ENCODE results near the gene HECW1.

HECW1 gene

DNA sequence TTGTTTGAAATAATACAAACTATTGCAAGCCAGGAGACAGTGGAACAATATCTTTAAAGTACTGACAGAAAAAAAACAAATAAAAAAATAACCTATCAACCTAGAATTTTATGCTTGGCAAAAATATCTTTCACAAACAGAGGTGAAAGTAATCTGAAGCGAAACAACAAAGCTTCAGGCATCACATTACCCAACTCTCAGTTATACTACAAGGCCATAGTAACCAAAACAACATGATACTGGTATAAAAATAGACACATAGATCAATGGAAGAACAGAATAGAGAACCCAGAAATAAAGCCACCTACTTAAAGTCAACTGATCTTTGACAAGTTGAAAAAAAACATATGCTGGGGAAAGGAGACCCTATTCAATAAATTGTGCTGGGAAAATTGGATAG, 26.5 kb upstream of the HECW1 start:
- Histone ChIP-seq H3K36me3 (ENCODE audit: insufficient read depth, low read length) (no peaks in the 10 kb centered on the region), H3K9me3 (replicated peaks; ENCODE audit: low read length) (no peaks in the 10 kb centered on the region), H3K4me1 (ENCODE audit: control insufficient read depth, insufficient read depth, low read length) (no peaks in the 10 kb centered on the region), H3K9ac (ENCODE audit: low read depth, low read length) (no peak overlapping the region), H3K4me2 (ENCODE audit: low read length) (no peak overlapping the region), H3K4me3 (ENCODE audit: low read length) (no peak overlapping the region), H3K27me3 (ENCODE audit: control insufficient read depth, insufficient read depth, low read length) (peaks cover 28% of the 10 kb centered on the region)

DNA sequence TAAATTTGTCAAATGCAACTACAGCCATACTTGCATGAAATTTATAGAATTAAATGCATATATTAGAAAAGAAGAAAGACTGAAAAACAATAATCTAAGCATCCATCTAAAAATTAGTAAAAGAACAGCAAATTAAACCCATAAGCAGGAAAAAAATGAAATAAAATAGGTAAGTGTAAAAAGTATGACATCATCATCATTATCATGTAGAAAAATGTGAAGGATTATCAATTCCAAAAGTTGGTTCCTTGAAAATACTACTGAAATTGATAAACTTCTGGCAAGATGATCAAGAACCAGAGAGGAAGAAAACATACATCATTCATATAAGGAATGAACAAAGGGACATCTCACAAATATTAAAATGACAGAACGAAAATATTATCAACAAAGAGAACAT, 19.6 kb upstream of the HECW1 start:
- H3K36me3 ChIP-seq (ENCODE audit: insufficient read depth, low read length) = no peaks in the 10 kb centered on the region
- peaks cover 33% of the 10 kb centered on the region for H3K27me3 ChIP-seq (ENCODE audit: control insufficient read depth, insufficient read depth, low read length)
- no peak overlapping the region for H3K9ac ChIP-seq (ENCODE audit: low read depth, low read length)
- no peaks in the 10 kb centered on the region for H3K9me3 ChIP-seq (replicated peaks; ENCODE audit: low read length)
- H3K4me2 ChIP-seq (ENCODE audit: low read length) = no peak overlapping the region
- no peaks in the 10 kb centered on the region for H3K4me1 ChIP-seq (ENCODE audit: control insufficient read depth, insufficient read depth, low read length)
- H3K4me3 ChIP-seq (ENCODE audit: low read length) = no peak overlapping the region

DNA sequence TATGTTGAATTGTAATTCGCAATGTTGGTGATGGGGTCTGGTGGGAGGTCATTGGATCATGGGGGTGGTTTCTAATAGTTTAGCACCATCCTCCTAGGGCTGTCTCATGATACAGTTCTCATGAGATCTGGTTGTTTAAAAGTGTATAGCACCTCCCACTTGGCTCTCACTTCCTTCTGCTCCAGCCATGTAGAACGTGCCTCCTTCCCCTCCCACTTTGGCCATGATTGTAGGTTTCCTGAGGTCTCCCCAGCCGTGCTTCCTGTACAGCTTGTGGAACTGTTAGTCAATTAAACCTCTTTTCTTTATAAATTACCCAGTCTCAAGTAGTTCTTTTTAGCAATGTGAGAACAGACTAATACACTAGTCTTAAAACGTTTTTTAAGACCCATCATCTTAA, 15.6 kb upstream of the HECW1 start:
- H3K9ac ChIP-seq (ENCODE audit: low read depth, low read length) = no peak overlapping the region
- H3K9me3 ChIP-seq (replicated peaks; ENCODE audit: low read length) = no peaks in the 10 kb centered on the region
- no peaks in the 10 kb centered on the region for H3K36me3 ChIP-seq (ENCODE audit: insufficient read depth, low read length)
- H3K4me1 ChIP-seq (ENCODE audit: control insufficient read depth, insufficient read depth, low read length) = no peaks in the 10 kb centered on the region
- no peak overlapping the region for H3K4me2 ChIP-seq (ENCODE audit: low read length)
- no peak overlapping the region for H3K4me3 ChIP-seq (ENCODE audit: low read length)
- peaks cover 27% of the 10 kb centered on the region for H3K27me3 ChIP-seq (ENCODE audit: control insufficient read depth, insufficient read depth, low read length)

DNA sequence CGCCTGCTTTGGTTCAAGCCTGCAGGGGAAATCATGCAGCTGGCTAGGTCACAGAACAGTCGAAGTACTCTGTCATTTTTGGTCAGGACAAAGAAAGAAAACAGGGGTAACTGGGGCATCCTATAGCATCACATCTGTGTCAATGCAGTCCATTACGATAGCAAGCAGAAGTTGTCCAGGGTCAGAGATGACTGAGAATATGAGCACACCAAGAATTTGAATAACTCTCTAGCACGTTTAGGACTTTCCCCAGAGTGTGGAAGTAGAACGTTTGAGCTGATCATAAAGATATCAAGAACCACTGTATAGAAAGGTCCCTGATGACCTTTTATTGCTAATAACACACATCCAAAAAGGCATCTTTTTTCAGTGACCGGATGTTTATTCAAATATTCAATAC, 12.7 kb upstream of the HECW1 start:
- peaks cover 27% of the 10 kb centered on the region for H3K27me3 ChIP-seq (ENCODE audit: control insufficient read depth, insufficient read depth, low read length)
- H3K9ac ChIP-seq (ENCODE audit: low read depth, low read length) = no peak overlapping the region
- H3K4me3 ChIP-seq (ENCODE audit: low read length) = no peak overlapping the region
- no peaks in the 10 kb centered on the region for H3K4me1 ChIP-seq (ENCODE audit: control insufficient read depth, insufficient read depth, low read length)
- H3K4me2 ChIP-seq (ENCODE audit: low read length) = no peak overlapping the region
- H3K36me3 ChIP-seq (ENCODE audit: insufficient read depth, low read length) = no peaks in the 10 kb centered on the region
- H3K9me3 ChIP-seq (replicated peaks; ENCODE audit: low read length) = no peaks in the 10 kb centered on the region

DNA sequence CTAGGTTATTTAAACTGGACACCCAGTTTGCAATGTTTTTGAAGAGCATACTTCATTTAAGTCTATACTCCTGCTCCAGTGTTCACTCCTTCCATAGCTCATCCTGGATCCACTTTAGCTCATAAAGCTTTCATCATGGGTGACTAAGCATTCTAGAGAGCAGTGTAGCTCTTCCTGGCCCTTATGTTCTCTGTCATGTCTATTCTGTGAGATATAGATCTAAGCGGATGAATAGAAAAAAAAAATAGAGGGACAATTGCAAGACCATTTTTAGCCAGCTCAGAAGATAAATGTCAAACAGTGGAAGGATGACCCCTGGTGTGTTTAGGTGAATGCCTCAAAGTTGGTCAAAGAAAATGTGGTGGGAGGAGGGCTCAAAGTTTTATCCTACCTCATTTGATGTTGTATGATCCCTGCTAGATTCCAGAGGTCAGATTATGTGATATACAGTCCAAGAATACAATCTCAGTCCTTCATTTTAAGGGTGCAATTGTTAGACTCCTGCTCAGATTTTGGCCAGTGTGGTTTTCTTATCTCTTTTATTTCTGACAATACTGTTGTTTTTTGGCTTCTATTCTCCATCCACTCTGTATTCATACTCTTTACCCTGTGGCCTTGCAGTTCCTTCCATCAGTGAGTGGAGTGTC, 7.5 kb upstream of the HECW1 start:
- Histone ChIP-seq H3K9ac (ENCODE audit: low read depth, low read length) (no peak overlapping the region), H3K4me1 (ENCODE audit: control insufficient read depth, insufficient read depth, low read length) (no peaks in the 10 kb centered on the region), H3K4me3 (ENCODE audit: low read length) (no peak overlapping the region), H3K27me3 (ENCODE audit: control insufficient read depth, insufficient read depth, low read length) (peaks cover 15% of the 10 kb centered on the region), H3K9me3 (replicated peaks; ENCODE audit: low read length) (no peaks in the 10 kb centered on the region), H3K36me3 (ENCODE audit: insufficient read depth, low read length) (no peaks in the 10 kb centered on the region), H3K4me2 (ENCODE audit: low read length) (no peak overlapping the region)

DNA sequence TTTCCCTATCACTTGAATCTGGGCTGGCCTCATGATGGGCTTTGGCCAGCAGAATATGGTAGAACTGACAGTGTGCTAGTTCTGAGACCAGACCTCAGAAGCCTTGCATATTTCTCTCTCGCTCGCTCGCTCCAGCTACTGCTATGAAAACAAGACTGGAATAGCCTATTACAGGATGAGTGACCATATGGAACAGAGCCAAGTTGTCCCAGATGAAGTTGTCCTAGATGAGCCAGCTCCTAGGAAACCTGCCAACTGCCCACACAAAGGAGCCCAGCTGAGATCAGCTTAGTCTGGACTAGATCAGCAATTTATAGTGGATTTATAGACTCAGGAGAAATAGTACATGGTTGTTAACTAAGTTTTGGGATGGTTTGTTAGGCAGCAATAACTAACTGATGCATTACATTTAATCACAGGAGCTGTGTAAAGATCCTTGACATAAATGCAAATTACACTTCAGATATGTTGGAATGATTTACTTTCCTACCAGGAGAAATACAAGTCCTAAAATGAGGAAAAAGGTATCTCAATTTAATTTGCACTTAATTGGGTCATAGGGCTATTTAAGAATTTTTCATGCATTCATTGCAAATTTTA, 6.8 kb upstream of the HECW1 start:
- no peaks in the 10 kb centered on the region for H3K9me3 ChIP-seq (replicated peaks; ENCODE audit: low read length)
- H3K4me2 ChIP-seq (ENCODE audit: low read length) = no peak overlapping the region
- H3K4me3 ChIP-seq (ENCODE audit: low read length) = no peak overlapping the region
- H3K36me3 ChIP-seq (ENCODE audit: insufficient read depth, low read length) = no peaks in the 10 kb centered on the region
- H3K4me1 ChIP-seq (ENCODE audit: control insufficient read depth, insufficient read depth, low read length) = no peaks in the 10 kb centered on the region
- peaks cover 16% of the 10 kb centered on the region for H3K27me3 ChIP-seq (ENCODE audit: control insufficient read depth, insufficient read depth, low read length)
- H3K9ac ChIP-seq (ENCODE audit: low read depth, low read length) = no peak overlapping the region

DNA sequence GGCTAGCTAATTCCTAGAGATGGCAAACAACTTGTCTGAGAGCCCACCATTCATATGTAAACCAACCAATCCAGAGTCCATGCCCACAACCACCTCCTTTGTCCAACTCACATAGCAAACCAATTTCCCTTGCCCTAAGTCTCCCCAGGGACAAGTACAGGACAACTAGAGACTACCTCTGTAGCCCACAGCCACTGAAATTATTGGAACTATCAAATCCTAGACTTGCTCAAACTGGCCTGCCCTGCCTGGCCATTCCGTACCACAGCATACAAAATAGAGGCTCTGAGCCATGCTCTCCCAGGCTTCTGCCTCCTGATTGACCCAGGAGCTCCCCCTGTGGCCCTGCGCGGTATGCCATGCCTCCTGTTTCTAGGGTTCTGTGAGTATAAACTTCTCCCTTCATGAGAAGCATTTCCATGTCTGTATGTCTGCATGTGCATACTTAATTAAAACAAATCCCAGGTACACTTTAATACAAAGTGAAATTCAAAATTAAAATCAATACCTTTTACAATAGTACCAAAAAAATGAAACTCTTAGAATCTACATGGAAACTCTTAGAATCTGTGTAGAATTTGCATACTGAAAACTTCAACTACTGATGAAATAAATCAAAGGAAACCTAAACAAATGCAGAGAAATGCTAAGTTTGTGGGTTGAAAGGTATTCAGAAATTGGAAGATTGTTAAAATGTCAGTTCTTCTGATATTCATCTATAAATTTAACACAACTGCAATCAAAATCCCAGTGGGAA, 4.0 kb upstream of the HECW1 start:
- H3K4me2 ChIP-seq (ENCODE audit: low read length) = no peak overlapping the region
- H3K36me3 ChIP-seq (ENCODE audit: insufficient read depth, low read length) = no peaks in the 10 kb centered on the region
- no peak overlapping the region for H3K9ac ChIP-seq (ENCODE audit: low read depth, low read length)
- H3K4me3 ChIP-seq (ENCODE audit: low read length) = no peak overlapping the region
- no peaks in the 10 kb centered on the region for H3K9me3 ChIP-seq (replicated peaks; ENCODE audit: low read length)
- peaks cover 42% of the 10 kb centered on the region for H3K27me3 ChIP-seq (ENCODE audit: control insufficient read depth, insufficient read depth, low read length)
- H3K4me1 ChIP-seq (ENCODE audit: control insufficient read depth, insufficient read depth, low read length) = peaks cover 2% of the 10 kb centered on the region

DNA sequence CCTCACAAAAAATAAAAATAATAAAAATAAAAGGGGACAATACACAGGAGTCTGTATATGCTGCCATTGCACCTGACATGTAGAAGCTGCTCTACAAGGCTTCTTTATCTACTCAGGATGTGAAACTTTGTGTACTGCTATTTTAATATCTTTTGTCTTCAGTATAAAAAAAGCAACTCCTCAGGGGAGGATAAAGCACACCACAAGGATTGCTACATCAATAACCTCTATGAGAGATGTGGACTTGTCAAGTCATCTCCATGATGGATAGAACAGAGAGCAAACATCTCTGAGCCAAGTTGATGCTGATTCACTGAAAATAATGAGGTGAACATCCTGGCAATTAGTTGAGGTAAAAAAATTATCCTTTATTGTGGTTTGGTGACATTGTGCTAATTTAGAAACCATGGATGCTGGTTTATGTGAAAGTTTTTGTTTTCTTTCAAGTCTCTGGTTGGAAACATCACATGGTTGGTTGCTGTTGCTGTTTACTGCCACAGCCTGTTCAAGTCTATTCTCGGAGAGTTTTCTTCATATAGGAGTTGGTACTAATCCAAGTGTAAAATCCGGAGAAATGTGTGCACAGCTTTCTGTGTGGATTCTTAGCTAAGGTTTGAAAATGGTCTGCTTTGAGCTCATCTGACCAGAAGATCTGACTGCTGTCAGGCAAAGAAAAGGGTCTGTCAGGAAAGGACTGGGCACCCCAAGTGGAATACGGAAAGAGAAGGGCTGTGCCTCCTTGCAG, 1.5 kb upstream of the HECW1 start:
- no peaks in the 10 kb centered on the region for H3K36me3 ChIP-seq (ENCODE audit: insufficient read depth, low read length)
- no peak overlapping the region for H3K4me2 ChIP-seq (ENCODE audit: low read length)
- peaks cover 67% of the 10 kb centered on the region for H3K27me3 ChIP-seq (ENCODE audit: control insufficient read depth, insufficient read depth, low read length)
- H3K9me3 ChIP-seq (replicated peaks; ENCODE audit: low read length) = no peaks in the 10 kb centered on the region
- peaks cover 6% of the 10 kb centered on the region for H3K4me1 ChIP-seq (ENCODE audit: control insufficient read depth, insufficient read depth, low read length)
- no peak overlapping the region for H3K9ac ChIP-seq (ENCODE audit: low read depth, low read length)
- H3K4me3 ChIP-seq (ENCODE audit: low read length) = no peak overlapping the region

DNA sequence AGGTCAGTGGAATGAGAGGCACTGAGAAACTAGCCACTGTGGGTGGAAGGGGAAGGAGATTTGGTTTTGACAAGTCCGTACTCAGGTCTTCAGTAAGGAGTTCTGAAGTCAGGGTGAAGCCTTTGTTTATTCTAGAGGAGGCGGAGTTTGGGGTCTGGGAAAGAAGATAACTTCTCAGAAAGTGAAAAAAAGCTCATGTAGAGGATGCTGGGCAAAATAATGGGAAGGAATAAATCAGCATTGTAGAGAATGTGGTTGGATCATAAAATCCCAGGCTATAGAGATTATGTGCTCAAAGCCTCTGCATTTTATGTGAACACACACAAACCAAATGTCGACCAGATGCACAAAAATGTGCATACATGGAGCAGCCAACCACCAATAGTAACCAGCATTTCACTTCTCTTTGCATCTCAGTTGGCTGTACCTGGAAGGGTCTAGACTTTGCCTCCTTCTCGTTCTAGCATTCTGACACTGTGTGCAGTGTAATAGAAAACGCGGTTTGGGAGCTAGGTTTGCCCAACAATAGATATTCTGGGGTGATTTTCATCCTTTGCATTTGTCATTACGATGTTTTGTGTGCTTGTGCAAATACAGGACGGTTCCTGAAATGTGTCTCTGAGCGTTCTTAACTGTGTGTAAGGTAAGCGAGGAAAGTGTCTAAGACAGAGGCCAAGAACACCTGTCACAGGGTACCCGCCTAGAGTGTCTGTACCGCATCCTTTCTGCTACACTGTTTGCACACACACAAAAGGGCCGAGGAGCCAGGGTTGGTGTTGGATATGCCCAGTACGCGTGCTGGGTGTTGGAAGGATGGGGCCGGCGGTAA, 603 bp upstream of the HECW1 start:
- Histone ChIP-seq H3K4me2 (ENCODE audit: low read length) (no peak overlapping the region), H3K4me3 (ENCODE audit: low read length) (no peak overlapping the region), H3K36me3 (ENCODE audit: insufficient read depth, low read length) (no peaks in the 10 kb centered on the region), H3K9me3 (replicated peaks; ENCODE audit: low read length) (no peaks in the 10 kb centered on the region), H3K4me1 (ENCODE audit: control insufficient read depth, insufficient read depth, low read length) (peaks cover 6% of the 10 kb centered on the region), H3K9ac (ENCODE audit: low read depth, low read length) (no peak overlapping the region), H3K27me3 (ENCODE audit: control insufficient read depth, insufficient read depth, low read length) (peaks cover 73% of the 10 kb centered on the region)

DNA sequence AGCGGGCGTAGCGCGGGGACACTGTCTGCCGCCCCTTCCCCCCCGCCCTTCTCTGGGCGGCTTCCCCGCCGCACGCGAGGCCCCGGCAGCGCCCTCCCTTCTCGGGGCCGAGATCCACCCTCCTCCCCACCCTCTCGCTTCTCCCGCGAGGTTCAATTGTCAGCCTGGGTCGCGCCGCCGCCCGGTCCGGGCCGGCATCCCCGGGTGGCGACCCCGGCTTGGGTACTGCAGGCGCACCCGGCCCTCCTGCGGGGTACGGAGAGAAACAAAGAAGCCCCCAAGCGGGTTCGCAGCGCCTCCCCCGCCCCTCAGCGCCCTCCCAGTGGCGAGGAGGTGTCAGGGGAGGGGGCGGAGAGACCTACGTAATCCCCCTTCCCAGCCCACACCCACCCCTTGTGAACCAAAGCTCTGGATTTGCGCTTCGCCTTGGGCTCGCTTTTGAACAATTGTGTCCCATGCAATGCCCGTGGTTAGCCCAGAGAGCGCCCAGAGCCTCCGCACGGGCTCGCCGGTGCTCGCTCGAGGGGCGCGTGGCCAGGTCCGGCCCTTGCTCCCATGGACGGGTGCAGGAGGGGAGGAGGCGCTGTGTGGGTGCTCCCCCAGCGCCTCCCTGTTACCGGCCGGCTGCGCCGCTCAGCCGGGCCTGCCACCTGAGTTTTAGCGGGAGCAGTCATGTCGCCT, 634 bp downstream of the HECW1 start:
- Histone ChIP-seq H3K9me3 (replicated peaks; ENCODE audit: low read length) (no peaks in the 10 kb centered on the region), H3K4me3 (ENCODE audit: low read length) (peak overlapping the region; percentile 11), H3K9ac (ENCODE audit: low read depth, low read length) (no peak overlapping the region), H3K4me2 (ENCODE audit: low read length) (peak overlapping the region; percentile 21), H3K27me3 (ENCODE audit: control insufficient read depth, insufficient read depth, low read length) (peaks cover 85% of the 10 kb centered on the region), H3K4me1 (ENCODE audit: control insufficient read depth, insufficient read depth, low read length) (peaks cover 6% of the 10 kb centered on the region), H3K36me3 (ENCODE audit: insufficient read depth, low read length) (no peaks in the 10 kb centered on the region)

Measured in skeletal muscle satellite cell (primary cell).